ENCODE measurements around the gene OR2T11.

OR2T11 gene

GRCh38 chr1:248618119-248618518 lies 16.8 kb downstream of the OR2T11 start:
- Histone ChIP-seq H4K5ac (ENCODE audit: low read length) (no peak overlapping the region), H3K4me3 (ENCODE audit: low read length) (no peak overlapping the region), H3K23ac (ENCODE audit: low read length) (no peak overlapping the region), H3K36me3 (ENCODE audit: control insufficient read depth, insufficient read depth, low read length) (no peaks in the 10 kb centered on the region), H2AK5ac (ENCODE audit: low read length) (no peak overlapping the region), H3K4ac (ENCODE audit: low read depth, low read length) (no peak overlapping the region), H3K79me1 (ENCODE audit: low read length) (no peaks in the 10 kb centered on the region), H2BK5ac (ENCODE audit: low read length) (no peak overlapping the region), H3K18ac (ENCODE audit: low read length) (no peak overlapping the region), H3K4me1 (ENCODE audit: control insufficient read depth, low read depth, low read length) (no peaks in the 10 kb centered on the region), H3K9ac (ENCODE audit: low read length) (no peak overlapping the region), H3K27ac (ENCODE audit: low read depth, low read length) (no peak overlapping the region), H2BK15ac (replicated peaks; ENCODE audit: low read depth) (no peak overlapping the region), H3K4me2 (ENCODE audit: low read length) (no peak overlapping the region), H3K27me3 (ENCODE audit: insufficient read depth, low read length, poor library complexity) (no peaks in the 10 kb centered on the region), H3K56ac (ENCODE audit: low read length) (no peak overlapping the region), H2BK120ac (ENCODE audit: low read depth, low read length) (no peak overlapping the region), H3K79me2 (ENCODE audit: control insufficient read depth, insufficient read depth, low read length) (no peaks in the 10 kb centered on the region), H4K8ac (ENCODE audit: low read depth, low read length) (no peak overlapping the region)
- DNase-seq = no peak
- no CpG with 5 or more reads among the region's 7 CpGs for WGBS (ENCODE audit: extremely low coverage, insufficient coverage, low lambda C conversion rate)

- no peak for DNase-seq
- Histone ChIP-seq H4K8ac (ENCODE audit: low read depth, low read length) (no peak overlapping the region), H3K4me3 (ENCODE audit: low read length) (no peak overlapping the region), H3K23ac (ENCODE audit: low read length) (no peak overlapping the region), H3K79me1 (ENCODE audit: low read length) (no peaks in the 10 kb centered on the region), H3K56ac (ENCODE audit: low read length) (no peak overlapping the region), H2AK5ac (ENCODE audit: low read length) (no peak overlapping the region), H3K36me3 (ENCODE audit: control insufficient read depth, insufficient read depth, low read length) (no peaks in the 10 kb centered on the region), H2BK120ac (ENCODE audit: low read depth, low read length) (no peak overlapping the region), H3K18ac (ENCODE audit: low read length) (no peak overlapping the region), H3K27me3 (ENCODE audit: insufficient read depth, low read length, poor library complexity) (no peaks in the 10 kb centered on the region), H3K27ac (ENCODE audit: low read depth, low read length) (no peak overlapping the region), H3K4ac (ENCODE audit: low read depth, low read length) (no peak overlapping the region), H3K4me1 (ENCODE audit: control insufficient read depth, low read depth, low read length) (no peaks in the 10 kb centered on the region), H3K9ac (ENCODE audit: low read length) (no peak overlapping the region), H3K79me2 (ENCODE audit: control insufficient read depth, insufficient read depth, low read length) (no peaks in the 10 kb centered on the region), H4K5ac (ENCODE audit: low read length) (no peak overlapping the region), H3K4me2 (ENCODE audit: low read length) (no peak overlapping the region), H2BK15ac (replicated peaks; ENCODE audit: low read depth) (no peak overlapping the region), H2BK5ac (ENCODE audit: low read length) (no peak overlapping the region)
- no CpG with 5 or more reads among the region's 1 CpG for WGBS (ENCODE audit: extremely low coverage, insufficient coverage, low lambda C conversion rate)
Measured at GRCh38 chr1:248613742-248614141, 21.1 kb downstream of the OR2T11 start.

GRCh38 chr1:248611883-248612414 lies 22.9 kb downstream of the OR2T11 start:
- H3K79me2 ChIP-seq (ENCODE audit: control insufficient read depth, insufficient read depth, low read length) = no peaks in the 10 kb centered on the region
- no peak overlapping the region for H3K18ac ChIP-seq (ENCODE audit: low read length)
- no peak for DNase-seq
- H2BK120ac ChIP-seq (ENCODE audit: low read depth, low read length) = no peak overlapping the region
- H4K8ac ChIP-seq (ENCODE audit: low read depth, low read length) = no peak overlapping the region
- H3K4me2 ChIP-seq (ENCODE audit: low read length) = no peak overlapping the region
- WGBS (ENCODE audit: extremely low coverage, insufficient coverage, low lambda C conversion rate) = no CpG with 5 or more reads among the region's 4 CpGs
- H3K4me3 ChIP-seq (ENCODE audit: low read length) = no peak overlapping the region
- no peak overlapping the region for H2BK5ac ChIP-seq (ENCODE audit: low read length)
- H3K79me1 ChIP-seq (ENCODE audit: low read length) = no peaks in the 10 kb centered on the region
- no peak overlapping the region for H3K4ac ChIP-seq (ENCODE audit: low read depth, low read length)
- no peak overlapping the region for H2AK5ac ChIP-seq (ENCODE audit: low read length)
- no peak overlapping the region for H4K5ac ChIP-seq (ENCODE audit: low read length)
- no peaks in the 10 kb centered on the region for H3K36me3 ChIP-seq (ENCODE audit: control insufficient read depth, insufficient read depth, low read length)
- H3K4me1 ChIP-seq (ENCODE audit: control insufficient read depth, low read depth, low read length) = no peaks in the 10 kb centered on the region
- no peak overlapping the region for H2BK15ac ChIP-seq (replicated peaks; ENCODE audit: low read depth)
- no peak overlapping the region for H3K9ac ChIP-seq (ENCODE audit: low read length)
- no peaks in the 10 kb centered on the region for H3K27me3 ChIP-seq (ENCODE audit: insufficient read depth, low read length, poor library complexity)
- H3K23ac ChIP-seq (ENCODE audit: low read length) = no peak overlapping the region
- H3K27ac ChIP-seq (ENCODE audit: low read depth, low read length) = no peak overlapping the region
- no peak overlapping the region for H3K56ac ChIP-seq (ENCODE audit: low read length)

- no peak overlapping the region for H3K56ac ChIP-seq (ENCODE audit: low read length)
- no peaks in the 10 kb centered on the region for H3K4me1 ChIP-seq (ENCODE audit: control insufficient read depth, low read depth, low read length)
- no peak overlapping the region for H3K18ac ChIP-seq (ENCODE audit: low read length)
- no peaks in the 10 kb centered on the region for H3K79me2 ChIP-seq (ENCODE audit: control insufficient read depth, insufficient read depth, low read length)
- H2BK120ac ChIP-seq (ENCODE audit: low read depth, low read length) = no peak overlapping the region
- DNase-seq = no peak
- H3K79me1 ChIP-seq (ENCODE audit: low read length) = no peaks in the 10 kb centered on the region
- WGBS (ENCODE audit: extremely low coverage, insufficient coverage, low lambda C conversion rate) = no CpG with 5 or more reads among the region's 3 CpGs
- no peak overlapping the region for H4K5ac ChIP-seq (ENCODE audit: low read length)
- H3K36me3 ChIP-seq (ENCODE audit: control insufficient read depth, insufficient read depth, low read length) = no peaks in the 10 kb centered on the region
- no peak overlapping the region for H2AK5ac ChIP-seq (ENCODE audit: low read length)
- no peak overlapping the region for H4K8ac ChIP-seq (ENCODE audit: low read depth, low read length)
- no peak overlapping the region for H3K4me2 ChIP-seq (ENCODE audit: low read length)
- no peak overlapping the region for H2BK5ac ChIP-seq (ENCODE audit: low read length)
- no peak overlapping the region for H3K4me3 ChIP-seq (ENCODE audit: low read length)
- H2BK15ac ChIP-seq (replicated peaks; ENCODE audit: low read depth) = no peak overlapping the region
- no peak overlapping the region for H3K23ac ChIP-seq (ENCODE audit: low read length)
- no peak overlapping the region for H3K27ac ChIP-seq (ENCODE audit: low read depth, low read length)
- no peak overlapping the region for H3K4ac ChIP-seq (ENCODE audit: low read depth, low read length)
- H3K9ac ChIP-seq (ENCODE audit: low read length) = no peak overlapping the region
- no peaks in the 10 kb centered on the region for H3K27me3 ChIP-seq (ENCODE audit: insufficient read depth, low read length, poor library complexity)
Measured at GRCh38 chr1:248610301-248610700, 24.6 kb downstream of the OR2T11 start.

- Histone ChIP-seq H2AK5ac (ENCODE audit: low read length) (no peak overlapping the region), H3K23ac (ENCODE audit: low read length) (no peak overlapping the region), H3K79me1 (ENCODE audit: low read length) (no peaks in the 10 kb centered on the region), H3K56ac (ENCODE audit: low read length) (no peak overlapping the region), H3K27me3 (ENCODE audit: insufficient read depth, low read length, poor library complexity) (peaks cover 2% of the 10 kb centered on the region), H3K4me3 (ENCODE audit: low read length) (peak overlapping the region; percentile 19), H3K36me3 (ENCODE audit: control insufficient read depth, insufficient read depth, low read length) (no peaks in the 10 kb centered on the region), H3K9ac (ENCODE audit: low read length) (no peak overlapping the region), H3K4ac (ENCODE audit: low read depth, low read length) (no peak overlapping the region), H3K27ac (ENCODE audit: low read depth, low read length) (no peak overlapping the region), H2BK15ac (replicated peaks; ENCODE audit: low read depth) (no peak overlapping the region), H4K5ac (ENCODE audit: low read length) (no peak overlapping the region), H3K4me2 (ENCODE audit: low read length) (no peak overlapping the region), H3K4me1 (ENCODE audit: control insufficient read depth, low read depth, low read length) (no peaks in the 10 kb centered on the region), H2BK120ac (ENCODE audit: low read depth, low read length) (no peak overlapping the region), H4K8ac (ENCODE audit: low read depth, low read length) (no peak overlapping the region), H2BK5ac (ENCODE audit: low read length) (no peak overlapping the region), H3K18ac (ENCODE audit: low read length) (no peak overlapping the region), H3K79me2 (ENCODE audit: control insufficient read depth, insufficient read depth, low read length) (no peaks in the 10 kb centered on the region)
- no CpG with 5 or more reads among the region's 8 CpGs for WGBS (ENCODE audit: extremely low coverage, insufficient coverage, low lambda C conversion rate)
- no peak for DNase-seq
Measured at GRCh38 chr1:248599396-248599795, 35.5 kb downstream of the OR2T11 start.

GRCh38 chr1:248597589-248597988 lies 37.3 kb downstream of the OR2T11 start, which contains the start of gene OR2T10:
TSS of gene OR2T10 (minus strand) at chr1:248597700. CDS start at chr1:248593768, 3,932 bp downstream.
- Histone ChIP-seq H3K4me3 (ENCODE audit: low read length) (no peak within 1 kb of the TSS), H3K79me2 (ENCODE audit: control insufficient read depth, insufficient read depth, low read length) (no peaks in the 10 kb centered on the region), H3K27me3 (ENCODE audit: insufficient read depth, low read length, poor library complexity) (peaks cover 2% of the 10 kb centered on the region), H2AK5ac (ENCODE audit: low read length) (no peak within 1 kb of the TSS), H3K4me2 (ENCODE audit: low read length) (no peak within 1 kb of the TSS), H3K9ac (ENCODE audit: low read length) (no peak within 1 kb of the TSS), H4K5ac (ENCODE audit: low read length) (no peak within 1 kb of the TSS), H2BK5ac (ENCODE audit: low read length) (no peak within 1 kb of the TSS), H3K56ac (ENCODE audit: low read length) (no peak within 1 kb of the TSS), H2BK120ac (ENCODE audit: low read depth, low read length) (no peak within 1 kb of the TSS), H3K27ac (ENCODE audit: low read depth, low read length) (no peak within 1 kb of the TSS), H3K18ac (ENCODE audit: low read length) (no peak within 1 kb of the TSS), H4K8ac (ENCODE audit: low read depth, low read length) (no peak within 1 kb of the TSS), H3K4ac (ENCODE audit: low read depth, low read length) (no peak within 1 kb of the TSS), H2BK15ac (replicated peaks; ENCODE audit: low read depth) (no peak within 1 kb of the TSS), H3K36me3 (ENCODE audit: control insufficient read depth, insufficient read depth, low read length) (no peaks in the 10 kb centered on the region), H3K4me1 (ENCODE audit: control insufficient read depth, low read depth, low read length) (no peaks in the 10 kb centered on the region), H3K23ac (ENCODE audit: low read length) (no peak within 1 kb of the TSS), H3K79me1 (ENCODE audit: low read length) (no peaks in the 10 kb centered on the region)
- WGBS (ENCODE audit: extremely low coverage, insufficient coverage, low lambda C conversion rate) = no CpG with 5 or more reads among the region's 6 CpGs
- no peak for DNase-seq
